Measurements from ENCODE around the gene ADM5. TPM values are rescaled to one million over a fixed set of nuclear protein-coding genes. Genes with fewer than 3 reads are reported as not detected.

ADM5 gene
- total and polyA plus RNA-seq, 2 experiments from 2014 or later, result 2.8 to 5.7 TPM

DNA sequence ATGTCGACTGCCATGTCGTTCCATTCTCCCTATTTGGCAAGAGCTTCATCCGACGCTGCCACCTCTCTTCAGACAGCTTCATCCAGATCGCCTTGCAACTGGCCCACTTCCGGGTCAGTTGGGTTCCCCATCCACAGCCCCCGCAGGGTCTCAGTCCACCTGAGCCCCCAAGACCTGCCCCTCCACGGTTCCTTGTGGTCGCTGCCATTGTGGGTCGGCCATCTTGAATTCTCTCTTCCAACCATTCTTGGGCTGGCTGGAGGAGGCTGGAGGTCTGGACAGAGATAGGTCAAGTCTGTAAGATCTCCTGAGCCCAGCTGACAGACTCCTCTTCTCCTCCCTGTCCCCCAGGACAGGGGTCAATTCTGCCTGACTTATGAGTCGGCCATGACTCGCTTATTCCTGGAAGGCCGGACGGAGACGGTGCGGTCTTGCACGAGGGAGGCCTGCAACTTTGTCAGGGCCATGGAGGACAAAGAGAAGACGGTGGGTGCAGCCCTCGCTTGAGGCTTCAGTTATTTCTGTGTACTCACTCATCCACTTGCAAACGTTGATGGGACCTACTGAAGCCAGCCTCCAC is 21.1 kb downstream of the ADM5 start:
- no peak overlapping the region for H3K4me3 Mint-ChIP-seq
- Histone ChIP-seq H3K4me2 (no peak overlapping the region), H3K4me3 (no peak overlapping the region), H3F3A (replicated peaks; ENCODE audit: low read depth) (no peaks in the 10 kb centered on the region), H3K9me2 (ENCODE audit: insufficient read depth) (no peaks in the 10 kb centered on the region), H3K4me1 (ENCODE audit: insufficient read depth) (peaks cover 3% of the 10 kb centered on the region; the same call in 1 of the 2 replicates), H3K27ac (ENCODE audit: low read depth) (no peak overlapping the region), H2AFZ (no peak overlapping the region), H3K36me3 (ENCODE audit: insufficient read depth) (peaks cover 7% of the 10 kb centered on the region; the same call in 1 of the 2 replicates), H3K27me3 (ENCODE audit: insufficient read depth) (no peaks in the 10 kb centered on the region), H3K79me2 (replicated peaks; ENCODE audit: insufficient read depth) (no peaks in the 10 kb centered on the region), H4K20me1 (replicated peaks; ENCODE audit: insufficient read depth) (no peaks in the 10 kb centered on the region)
- H3K27me3 Mint-ChIP-seq (ENCODE audit: insufficient read depth, low read depth, poor library complexity), result peaks cover 14% of the 10 kb centered on the region
- 0 out of 3 replicates have a peak, but pooled peaks cover 2% of the 10 kb centered on the region for H3K4me1 Mint-ChIP-seq
- no peak for ATAC-seq
- TF ChIP-seq POLR2AphosphoS5 (IDR thresholded peaks at IDR 0.05; ENCODE audit: low read depth) (no peak), NANOG (IDR thresholded peaks at IDR 0.05; ENCODE audit: borderline replicate concordance) (no peak), ZNF114 (CRISPR knock-in tag; IDR thresholded peaks at IDR 0.05) (no peak), JUNB (IDR thresholded peaks at IDR 0.05; ENCODE audit: unreplicated experiment) (no peak), ZNF331 (CRISPR knock-in tag; IDR thresholded peaks at IDR 0.05; ENCODE audit: low read depth) (no peak), EZH2 (IDR thresholded peaks at IDR 0.05; ENCODE audit: low read depth, unreplicated experiment) (no peak), CREB1 (CRISPR knock-in tag; IDR thresholded peaks at IDR 0.05; ENCODE audit: low read depth) (no peak), STAT1 (IDR thresholded peaks at IDR 0.05; ENCODE audit: unreplicated experiment) (no peak), EZH2phosphoT487 (IDR thresholded peaks at IDR 0.05; ENCODE audit: unreplicated experiment) (no peak)
- TF ChIP-seq, protein P1, sequence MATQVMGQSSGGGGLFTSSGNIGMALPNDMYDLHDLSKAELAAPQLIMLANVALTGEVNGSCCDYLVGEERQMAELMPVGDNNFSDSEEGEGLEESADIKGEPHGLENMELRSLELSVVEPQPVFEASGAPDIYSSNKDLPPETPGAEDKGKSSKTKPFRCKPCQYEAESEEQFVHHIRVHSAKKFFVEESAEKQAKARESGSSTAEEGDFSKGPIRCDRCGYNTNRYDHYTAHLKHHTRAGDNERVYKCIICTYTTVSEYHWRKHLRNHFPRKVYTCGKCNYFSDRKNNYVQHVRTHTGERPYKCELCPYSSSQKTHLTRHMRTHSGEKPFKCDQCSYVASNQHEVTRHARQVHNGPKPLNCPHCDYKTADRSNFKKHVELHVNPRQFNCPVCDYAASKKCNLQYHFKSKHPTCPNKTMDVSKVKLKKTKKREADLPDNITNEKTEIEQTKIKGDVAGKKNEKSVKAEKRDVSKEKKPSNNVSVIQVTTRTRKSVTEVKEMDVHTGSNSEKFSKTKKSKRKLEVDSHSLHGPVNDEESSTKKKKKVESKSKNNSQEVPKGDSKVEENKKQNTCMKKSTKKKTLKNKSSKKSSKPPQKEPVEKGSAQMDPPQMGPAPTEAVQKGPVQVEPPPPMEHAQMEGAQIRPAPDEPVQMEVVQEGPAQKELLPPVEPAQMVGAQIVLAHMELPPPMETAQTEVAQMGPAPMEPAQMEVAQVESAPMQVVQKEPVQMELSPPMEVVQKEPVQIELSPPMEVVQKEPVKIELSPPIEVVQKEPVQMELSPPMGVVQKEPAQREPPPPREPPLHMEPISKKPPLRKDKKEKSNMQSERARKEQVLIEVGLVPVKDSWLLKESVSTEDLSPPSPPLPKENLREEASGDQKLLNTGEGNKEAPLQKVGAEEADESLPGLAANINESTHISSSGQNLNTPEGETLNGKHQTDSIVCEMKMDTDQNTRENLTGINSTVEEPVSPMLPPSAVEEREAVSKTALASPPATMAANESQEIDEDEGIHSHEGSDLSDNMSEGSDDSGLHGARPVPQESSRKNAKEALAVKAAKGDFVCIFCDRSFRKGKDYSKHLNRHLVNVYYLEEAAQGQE (IDR thresholded peaks at IDR 0.05; ENCODE audit: unreplicated experiment), result no peak
- TF ChIP-seq, protein P2, sequence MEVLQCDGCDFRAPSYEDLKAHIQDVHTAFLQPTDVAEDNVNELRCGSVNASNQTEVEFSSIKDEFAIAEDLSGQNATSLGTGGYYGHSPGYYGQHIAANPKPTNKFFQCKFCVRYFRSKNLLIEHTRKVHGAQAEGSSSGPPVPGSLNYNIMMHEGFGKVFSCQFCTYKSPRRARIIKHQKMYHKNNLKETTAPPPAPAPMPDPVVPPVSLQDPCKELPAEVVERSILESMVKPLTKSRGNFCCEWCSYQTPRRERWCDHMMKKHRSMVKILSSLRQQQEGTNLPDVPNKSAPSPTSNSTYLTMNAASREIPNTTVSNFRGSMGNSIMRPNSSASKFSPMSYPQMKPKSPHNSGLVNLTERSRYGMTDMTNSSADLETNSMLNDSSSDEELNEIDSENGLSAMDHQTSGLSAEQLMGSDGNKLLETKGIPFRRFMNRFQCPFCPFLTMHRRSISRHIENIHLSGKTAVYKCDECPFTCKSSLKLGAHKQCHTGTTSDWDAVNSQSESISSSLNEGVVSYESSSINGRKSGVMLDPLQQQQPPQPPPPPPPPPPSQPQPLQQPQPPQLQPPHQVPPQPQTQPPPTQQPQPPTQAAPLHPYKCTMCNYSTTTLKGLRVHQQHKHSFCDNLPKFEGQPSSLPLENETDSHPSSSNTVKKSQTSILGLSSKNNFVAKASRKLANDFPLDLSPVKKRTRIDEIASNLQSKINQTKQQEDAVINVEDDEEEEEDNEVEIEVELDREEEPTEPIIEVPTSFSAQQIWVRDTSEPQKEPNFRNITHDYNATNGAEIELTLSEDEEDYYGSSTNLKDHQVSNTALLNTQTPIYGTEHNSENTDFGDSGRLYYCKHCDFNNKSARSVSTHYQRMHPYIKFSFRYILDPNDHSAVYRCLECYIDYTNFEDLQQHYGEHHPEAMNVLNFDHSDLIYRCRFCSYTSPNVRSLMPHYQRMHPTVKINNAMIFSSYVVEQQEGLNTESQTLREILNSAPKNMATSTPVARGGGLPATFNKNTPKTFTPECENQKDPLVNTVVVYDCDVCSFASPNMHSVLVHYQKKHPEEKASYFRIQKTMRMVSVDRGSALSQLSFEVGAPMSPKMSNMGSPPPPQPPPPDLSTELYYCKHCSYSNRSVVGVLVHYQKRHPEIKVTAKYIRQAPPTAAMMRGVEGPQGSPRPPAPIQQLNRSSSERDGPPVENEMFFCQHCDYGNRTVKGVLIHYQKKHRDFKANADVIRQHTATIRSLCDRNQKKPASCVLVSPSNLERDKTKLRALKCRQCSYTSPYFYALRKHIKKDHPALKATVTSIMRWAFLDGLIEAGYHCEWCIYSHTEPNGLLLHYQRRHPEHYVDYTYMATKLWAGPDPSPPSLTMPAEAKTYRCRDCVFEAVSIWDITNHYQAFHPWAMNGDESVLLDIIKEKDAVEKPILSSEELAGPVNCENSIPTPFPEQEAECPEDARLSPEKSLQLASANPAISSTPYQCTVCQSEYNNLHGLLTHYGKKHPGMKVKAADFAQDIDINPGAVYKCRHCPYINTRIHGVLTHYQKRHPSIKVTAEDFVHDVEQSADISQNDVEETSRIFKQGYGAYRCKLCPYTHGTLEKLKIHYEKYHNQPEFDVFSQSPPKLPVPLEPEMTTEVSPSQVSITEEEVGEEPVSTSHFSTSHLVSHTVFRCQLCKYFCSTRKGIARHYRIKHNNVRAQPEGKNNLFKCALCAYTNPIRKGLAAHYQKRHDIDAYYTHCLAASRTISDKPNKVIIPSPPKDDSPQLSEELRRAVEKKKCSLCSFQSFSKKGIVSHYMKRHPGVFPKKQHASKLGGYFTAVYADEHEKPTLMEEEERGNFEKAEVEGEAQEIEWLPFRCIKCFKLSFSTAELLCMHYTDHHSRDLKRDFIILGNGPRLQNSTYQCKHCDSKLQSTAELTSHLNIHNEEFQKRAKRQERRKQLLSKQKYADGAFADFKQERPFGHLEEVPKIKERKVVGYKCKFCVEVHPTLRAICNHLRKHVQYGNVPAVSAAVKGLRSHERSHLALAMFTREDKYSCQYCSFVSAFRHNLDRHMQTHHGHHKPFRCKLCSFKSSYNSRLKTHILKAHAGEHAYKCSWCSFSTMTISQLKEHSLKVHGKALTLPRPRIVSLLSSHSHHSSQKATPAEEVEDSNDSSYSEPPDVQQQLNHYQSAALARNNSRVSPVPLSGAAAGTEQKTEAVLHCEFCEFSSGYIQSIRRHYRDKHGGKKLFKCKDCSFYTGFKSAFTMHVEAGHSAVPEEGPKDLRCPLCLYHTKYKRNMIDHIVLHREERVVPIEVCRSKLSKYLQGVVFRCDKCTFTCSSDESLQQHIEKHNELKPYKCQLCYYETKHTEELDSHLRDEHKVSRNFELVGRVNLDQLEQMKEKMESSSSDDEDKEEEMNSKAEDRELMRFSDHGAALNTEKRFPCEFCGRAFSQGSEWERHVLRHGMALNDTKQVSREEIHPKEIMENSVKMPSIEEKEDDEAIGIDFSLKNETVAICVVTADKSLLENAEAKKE (CRISPR knock-in tag; IDR thresholded peaks at IDR 0.05), result no peak
- TF ChIP-seq, protein P3, sequence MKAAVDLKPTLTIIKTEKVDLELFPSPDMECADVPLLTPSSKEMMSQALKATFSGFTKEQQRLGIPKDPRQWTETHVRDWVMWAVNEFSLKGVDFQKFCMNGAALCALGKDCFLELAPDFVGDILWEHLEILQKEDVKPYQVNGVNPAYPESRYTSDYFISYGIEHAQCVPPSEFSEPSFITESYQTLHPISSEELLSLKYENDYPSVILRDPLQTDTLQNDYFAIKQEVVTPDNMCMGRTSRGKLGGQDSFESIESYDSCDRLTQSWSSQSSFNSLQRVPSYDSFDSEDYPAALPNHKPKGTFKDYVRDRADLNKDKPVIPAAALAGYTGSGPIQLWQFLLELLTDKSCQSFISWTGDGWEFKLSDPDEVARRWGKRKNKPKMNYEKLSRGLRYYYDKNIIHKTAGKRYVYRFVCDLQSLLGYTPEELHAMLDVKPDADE (IDR thresholded peaks at IDR 0.05), result no peak
- TF ChIP-seq, protein P4, sequence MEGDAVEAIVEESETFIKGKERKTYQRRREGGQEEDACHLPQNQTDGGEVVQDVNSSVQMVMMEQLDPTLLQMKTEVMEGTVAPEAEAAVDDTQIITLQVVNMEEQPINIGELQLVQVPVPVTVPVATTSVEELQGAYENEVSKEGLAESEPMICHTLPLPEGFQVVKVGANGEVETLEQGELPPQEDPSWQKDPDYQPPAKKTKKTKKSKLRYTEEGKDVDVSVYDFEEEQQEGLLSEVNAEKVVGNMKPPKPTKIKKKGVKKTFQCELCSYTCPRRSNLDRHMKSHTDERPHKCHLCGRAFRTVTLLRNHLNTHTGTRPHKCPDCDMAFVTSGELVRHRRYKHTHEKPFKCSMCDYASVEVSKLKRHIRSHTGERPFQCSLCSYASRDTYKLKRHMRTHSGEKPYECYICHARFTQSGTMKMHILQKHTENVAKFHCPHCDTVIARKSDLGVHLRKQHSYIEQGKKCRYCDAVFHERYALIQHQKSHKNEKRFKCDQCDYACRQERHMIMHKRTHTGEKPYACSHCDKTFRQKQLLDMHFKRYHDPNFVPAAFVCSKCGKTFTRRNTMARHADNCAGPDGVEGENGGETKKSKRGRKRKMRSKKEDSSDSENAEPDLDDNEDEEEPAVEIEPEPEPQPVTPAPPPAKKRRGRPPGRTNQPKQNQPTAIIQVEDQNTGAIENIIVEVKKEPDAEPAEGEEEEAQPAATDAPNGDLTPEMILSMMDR (conservative IDR thresholded peaks at IDR 0.05; ENCODE audit: low read depth in 2 of 2), result no peak
- no peak overlapping the region for H3K27ac Mint-ChIP-seq
- H3K36me3 Mint-ChIP-seq (ENCODE audit: low read depth), result peaks cover 69% of the 10 kb centered on the region
- H3K9me3 Mint-ChIP-seq, result no peaks in the 10 kb centered on the region
- DNase-seq (ENCODE audit: low spot score), result no peak

All from GM23338 (cell line).